ENCODE measurements around the gene HTRA1.

Gene HTRA1

GRCh38 chr10:122435212-122435827, 26.0 kb upstream of the HTRA1 start:
- H4K8ac ChIP-seq (ENCODE audit: low read length) = no peak overlapping the region
- no peaks in the 10 kb centered on the region for H3K9me3 ChIP-seq (ENCODE audit: control insufficient read depth, low read length)
- H4K91ac ChIP-seq (ENCODE audit: low read length) = no peak overlapping the region
- no peak overlapping the region for H2AFZ ChIP-seq (ENCODE audit: low read depth, low read length)
- no peak overlapping the region for H3K9ac ChIP-seq (ENCODE audit: low read length)
- no peak overlapping the region for H2BK12ac ChIP-seq (ENCODE audit: low read length in 2 of 2)
- H3K14ac ChIP-seq (ENCODE audit: low read length in 2 of 2) = no peak overlapping the region
- no peak overlapping the region for H3K23ac ChIP-seq (ENCODE audit: low read length in 2 of 2)
- no peaks in the 10 kb centered on the region for H3K27me3 ChIP-seq (ENCODE audit: control insufficient read depth in 1 of 2, insufficient read depth in 1 of 2, low read length in 2 of 2)
- no peak overlapping the region for H3K18ac ChIP-seq (ENCODE audit: low read depth in 1 of 2, low read length in 2 of 2)
- no peak overlapping the region for H3K27ac ChIP-seq (ENCODE audit: low read length, poor library complexity, severe bottlenecking)
- peaks cover 2% of the 10 kb centered on the region for H3K79me1 ChIP-seq (replicated peaks; ENCODE audit: low read length, poor library complexity, severe bottlenecking)
- H2BK120ac ChIP-seq (ENCODE audit: low read depth, low read length) = no peak overlapping the region
- H2BK15ac ChIP-seq (ENCODE audit: low read depth, poor library complexity, severe bottlenecking) = no peak overlapping the region
- no peak overlapping the region for H3K4ac ChIP-seq (ENCODE audit: low read depth in 1 of 2, low read length in 2 of 2)
- no peak overlapping the region for H3K4me3 ChIP-seq (ENCODE audit: insufficient read depth in 1 of 2, low read depth in 1 of 2, low read length in 2 of 2)
- WGBS = 80% methylated on average over 1 of the region's 3 CpGs
- no peak overlapping the region for H2BK5ac ChIP-seq (ENCODE audit: low read depth, low read length, poor library complexity, severe bottlenecking)
- no peaks in the 10 kb centered on the region for H3K4me1 ChIP-seq (ENCODE audit: control insufficient read depth, insufficient read depth, low read depth, low read length)
- DNase-seq = peak; percentile 48
- no peak overlapping the region for H2AK5ac ChIP-seq (ENCODE audit: low read length, severe bottlenecking)
- no peak overlapping the region for H3K4me2 ChIP-seq (ENCODE audit: low read length, poor library complexity, severe bottlenecking)
- peaks cover 0 to 4% of the 10 kb centered on the region in 2 experiments for H3K36me3 ChIP-seq (ENCODE audit: control insufficient read depth in 1 of 2, insufficient read depth in 2 of 2, low read depth in 1 of 2, low read length in 2 of 2)

- H2BK5ac ChIP-seq (ENCODE audit: low read depth, low read length, poor library complexity, severe bottlenecking) = no peak overlapping the region
- no peaks in the 10 kb centered on the region for H3K27me3 ChIP-seq (ENCODE audit: control insufficient read depth in 1 of 2, insufficient read depth in 1 of 2, low read length in 2 of 2)
- no peak overlapping the region for H4K91ac ChIP-seq (ENCODE audit: low read length)
- no peak overlapping the region for H3K4ac ChIP-seq (ENCODE audit: low read depth in 1 of 2, low read length in 2 of 2)
- H2BK15ac ChIP-seq (ENCODE audit: low read depth, poor library complexity, severe bottlenecking) = no peak overlapping the region
- H3K9ac ChIP-seq (ENCODE audit: low read length) = peak overlapping the region; percentile 65
- no peak overlapping the region for H3K4me3 ChIP-seq (ENCODE audit: insufficient read depth in 1 of 2, low read depth in 1 of 2, low read length in 2 of 2)
- no peaks in the 10 kb centered on the region for H3K9me3 ChIP-seq (ENCODE audit: control insufficient read depth, low read length)
- no peaks in the 10 kb centered on the region for H3K36me3 ChIP-seq (ENCODE audit: control insufficient read depth in 1 of 2, insufficient read depth in 2 of 2, low read depth in 1 of 2, low read length in 2 of 2)
- no peak overlapping the region for H3K14ac ChIP-seq (ENCODE audit: low read length in 2 of 2)
- DNase-seq = peak; percentile 49
- no peak overlapping the region for H2BK12ac ChIP-seq (ENCODE audit: low read length in 2 of 2)
- no peak overlapping the region for H3K18ac ChIP-seq (ENCODE audit: low read depth in 1 of 2, low read length in 2 of 2)
- WGBS = 68% methylated on average over 6 of the region's 7 CpGs
- H3K23ac ChIP-seq (ENCODE audit: low read length in 2 of 2) = no peak overlapping the region
- H3K4me2 ChIP-seq (ENCODE audit: low read length, poor library complexity, severe bottlenecking) = no peak overlapping the region
- H4K8ac ChIP-seq (ENCODE audit: low read length) = no peak overlapping the region
- H2AK5ac ChIP-seq (ENCODE audit: low read length, severe bottlenecking) = no peak overlapping the region
- H3K4me1 ChIP-seq (ENCODE audit: control insufficient read depth, insufficient read depth, low read depth, low read length) = peaks cover 2% of the 10 kb centered on the region
- H3K27ac ChIP-seq (ENCODE audit: low read length, poor library complexity, severe bottlenecking) = no peak overlapping the region
- no peaks in the 10 kb centered on the region for H3K79me1 ChIP-seq (replicated peaks; ENCODE audit: low read length, poor library complexity, severe bottlenecking)
- no peak overlapping the region for H2BK120ac ChIP-seq (ENCODE audit: low read depth, low read length)
- no peak overlapping the region for H2AFZ ChIP-seq (ENCODE audit: low read depth, low read length)
Observed at GRCh38 chr10:122441961-122442360, 19.4 kb upstream of the HTRA1 start.

GRCh38 chr10:122445469-122445868, 15.9 kb upstream of the HTRA1 start:
- WGBS = 80% methylated on average over 1 of the region's 1 CpG
- H3K4me2 ChIP-seq (ENCODE audit: low read length, poor library complexity, severe bottlenecking) = no peak overlapping the region

GRCh38 chr10:122445904-122446303, 15.4 kb upstream of the HTRA1 start:
- H3K79me1 ChIP-seq (replicated peaks; ENCODE audit: low read length, poor library complexity, severe bottlenecking) = no peaks in the 10 kb centered on the region
- H2BK15ac ChIP-seq (ENCODE audit: low read depth, poor library complexity, severe bottlenecking) = no peak overlapping the region

More at GRCh38 chr10:122445469-122445868, 15.9 kb upstream of the HTRA1 start:
- no peaks in the 10 kb centered on the region for H3K79me1 ChIP-seq (replicated peaks; ENCODE audit: low read length, poor library complexity, severe bottlenecking)
- no peak overlapping the region for H2AK5ac ChIP-seq (ENCODE audit: low read length, severe bottlenecking)
- H3K23ac ChIP-seq (ENCODE audit: low read length in 2 of 2) = no peak overlapping the region
- no peaks in the 10 kb centered on the region for H3K36me3 ChIP-seq (ENCODE audit: control insufficient read depth in 1 of 2, insufficient read depth in 2 of 2, low read depth in 1 of 2, low read length in 2 of 2)
- no peak overlapping the region for H2BK12ac ChIP-seq (ENCODE audit: low read length in 2 of 2)
- no peak overlapping the region for H3K4me3 ChIP-seq (ENCODE audit: insufficient read depth in 1 of 2, low read depth in 1 of 2, low read length in 2 of 2)
- H2BK120ac ChIP-seq (ENCODE audit: low read depth, low read length) = no peak overlapping the region
- no peak for DNase-seq
- H2BK15ac ChIP-seq (ENCODE audit: low read depth, poor library complexity, severe bottlenecking) = no peak overlapping the region
- peaks cover 4% of the 10 kb centered on the region for H3K4me1 ChIP-seq (ENCODE audit: control insufficient read depth, insufficient read depth, low read depth, low read length)
- no peak overlapping the region for H3K27ac ChIP-seq (ENCODE audit: low read length, poor library complexity, severe bottlenecking)
- H4K91ac ChIP-seq (ENCODE audit: low read length) = no peak overlapping the region
- H4K8ac ChIP-seq (ENCODE audit: low read length) = no peak overlapping the region
- H2BK5ac ChIP-seq (ENCODE audit: low read depth, low read length, poor library complexity, severe bottlenecking) = no peak overlapping the region
- H3K18ac ChIP-seq (ENCODE audit: low read depth in 1 of 2, low read length in 2 of 2) = no peak overlapping the region
- H3K9me3 ChIP-seq (ENCODE audit: control insufficient read depth, low read length) = no peaks in the 10 kb centered on the region
- no peaks in the 10 kb centered on the region for H3K27me3 ChIP-seq (ENCODE audit: control insufficient read depth in 1 of 2, insufficient read depth in 1 of 2, low read length in 2 of 2)
- H3K4ac ChIP-seq (ENCODE audit: low read depth in 1 of 2, low read length in 2 of 2) = no peak overlapping the region
- H3K14ac ChIP-seq (ENCODE audit: low read length in 2 of 2) = no peak overlapping the region
- no peak overlapping the region for H3K9ac ChIP-seq (ENCODE audit: low read length)
- H2AFZ ChIP-seq (ENCODE audit: low read depth, low read length) = no peak overlapping the region

More at GRCh38 chr10:122445904-122446303, 15.4 kb upstream of the HTRA1 start:
- Histone ChIP-seq H3K36me3 (ENCODE audit: control insufficient read depth in 1 of 2, insufficient read depth in 2 of 2, low read depth in 1 of 2, low read length in 2 of 2) (no peaks in the 10 kb centered on the region), H3K4me3 (ENCODE audit: insufficient read depth in 1 of 2, low read depth in 1 of 2, low read length in 2 of 2) (no peak overlapping the region), H2AFZ (ENCODE audit: low read depth, low read length) (no peak overlapping the region), H3K18ac (ENCODE audit: low read depth in 1 of 2, low read length in 2 of 2) (no peak overlapping the region), H3K9ac (ENCODE audit: low read length) (no peak overlapping the region), H2BK120ac (ENCODE audit: low read depth, low read length) (no peak overlapping the region), H3K14ac (ENCODE audit: low read length in 2 of 2) (no peak overlapping the region), H2BK5ac (ENCODE audit: low read depth, low read length, poor library complexity, severe bottlenecking) (no peak overlapping the region), H3K4me1 (ENCODE audit: control insufficient read depth, insufficient read depth, low read depth, low read length) (peaks cover 8% of the 10 kb centered on the region), H3K27me3 (ENCODE audit: control insufficient read depth in 1 of 2, insufficient read depth in 1 of 2, low read length in 2 of 2) (no peaks in the 10 kb centered on the region), H2BK12ac (ENCODE audit: low read length in 2 of 2) (no peak overlapping the region), H3K27ac (ENCODE audit: low read length, poor library complexity, severe bottlenecking) (peak overlapping the region; percentile 0), H4K8ac (ENCODE audit: low read length) (no peak overlapping the region), H3K4me2 (ENCODE audit: low read length, poor library complexity, severe bottlenecking) (no peak overlapping the region), H2AK5ac (ENCODE audit: low read length, severe bottlenecking) (no peak overlapping the region), H3K4ac (ENCODE audit: low read depth in 1 of 2, low read length in 2 of 2) (no peak overlapping the region), H3K23ac (ENCODE audit: low read length in 2 of 2) (peak overlapping the region in 1 of 2 experiments; percentile 5), H3K9me3 (ENCODE audit: control insufficient read depth, low read length) (no peaks in the 10 kb centered on the region), H4K91ac (ENCODE audit: low read length) (no peak overlapping the region)
- no peak for DNase-seq
